Neural progenitor cell (in vitro differentiated cells): Measurements from ENCODE around the gene SHMT1.
"Not testable (repeated sequence)": the region's sequence is repeated elsewhere in the genome, so short reads cannot be mapped to it uniquely, and the experiment has no call there.

ENCODE experiments used
- EZH2 ChIP-seq: fragments of 200-600 bp; sonication (generic); IDR thresholded peaks from 2 replicates; pipeline ENCODE4 v1.6.1; 2017; ENCODE audit warnings: antibody characterized with exemption, mild to moderate bottlenecking, moderate library complexity
- TF ChIP-seq, protein P1 (sequence below): fragments of 200-600 bp; sonication (generic); IDR thresholded peaks from 2 replicates; pipeline ENCODE4 v1.5.1; 2017; ENCODE audit warnings: antibody characterized with exemption, mild to moderate bottlenecking

DNA sequence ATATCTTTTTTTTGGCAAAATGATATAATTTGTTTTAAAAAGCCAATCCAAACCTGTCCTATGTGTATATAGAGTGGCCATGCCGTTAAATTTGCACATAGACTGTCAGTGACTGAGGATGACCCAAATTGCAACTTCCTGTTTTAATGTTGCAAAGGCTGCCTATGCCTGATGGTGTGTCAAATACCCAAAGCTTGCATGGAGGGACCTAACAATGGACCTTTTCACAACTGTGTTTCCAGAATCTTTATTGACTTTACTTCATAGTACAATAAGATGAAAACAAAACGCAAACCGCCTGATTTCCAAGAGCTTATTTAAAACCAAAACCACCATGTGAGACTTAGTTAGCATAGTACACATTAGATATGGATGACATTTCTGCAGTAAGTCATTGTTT is 45.6 kb upstream of the SHMT1 start:
- TF ChIP-seq, protein P1, sequence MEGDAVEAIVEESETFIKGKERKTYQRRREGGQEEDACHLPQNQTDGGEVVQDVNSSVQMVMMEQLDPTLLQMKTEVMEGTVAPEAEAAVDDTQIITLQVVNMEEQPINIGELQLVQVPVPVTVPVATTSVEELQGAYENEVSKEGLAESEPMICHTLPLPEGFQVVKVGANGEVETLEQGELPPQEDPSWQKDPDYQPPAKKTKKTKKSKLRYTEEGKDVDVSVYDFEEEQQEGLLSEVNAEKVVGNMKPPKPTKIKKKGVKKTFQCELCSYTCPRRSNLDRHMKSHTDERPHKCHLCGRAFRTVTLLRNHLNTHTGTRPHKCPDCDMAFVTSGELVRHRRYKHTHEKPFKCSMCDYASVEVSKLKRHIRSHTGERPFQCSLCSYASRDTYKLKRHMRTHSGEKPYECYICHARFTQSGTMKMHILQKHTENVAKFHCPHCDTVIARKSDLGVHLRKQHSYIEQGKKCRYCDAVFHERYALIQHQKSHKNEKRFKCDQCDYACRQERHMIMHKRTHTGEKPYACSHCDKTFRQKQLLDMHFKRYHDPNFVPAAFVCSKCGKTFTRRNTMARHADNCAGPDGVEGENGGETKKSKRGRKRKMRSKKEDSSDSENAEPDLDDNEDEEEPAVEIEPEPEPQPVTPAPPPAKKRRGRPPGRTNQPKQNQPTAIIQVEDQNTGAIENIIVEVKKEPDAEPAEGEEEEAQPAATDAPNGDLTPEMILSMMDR: not testable (repeated sequence)
- TF ChIP-seq EZH2: not testable (repeated sequence)
